Uterus (tissue), 4 donors: ENCODE measurements around the gene KCNQ1. TPM values are rescaled to one million over a fixed set of nuclear protein-coding genes. Genes with fewer than 3 reads are reported as not detected.

Experiments used
- DNase-seq, 2 donors: peaks; one replicate each; pipeline ENCODE4 v3.0.0-alpha.2; 2019 to 2020
- H3K27ac ChIP-seq, 2 donors: fragments of 200-600 bp; sonication (generic); 1 replicate in 1 of 2; 2 replicates in 1 of 2; pipeline ENCODE4 v1.5.1; 2016 to 2018
- H3K27me3 ChIP-seq, 2 donors: fragments of 200-600 bp; sonication (generic); one replicate each; pipeline ENCODE4 v1.5.1; 2018 to 2019; ENCODE audit warnings: control low read depth in 1 of 2
- H3K36me3 ChIP-seq, 2 donors: fragments of 200-600 bp; sonication (generic); one replicate each; pipeline ENCODE4 v1.5.1; 2019; ENCODE audit warnings: control low read depth in 1 of 2
- H3K4me1 ChIP-seq, 2 donors: fragments of 200-600 bp; sonication (generic); one replicate each; pipeline ENCODE4 v1.5.1; 2018 to 2019; ENCODE audit warnings: control low read depth in 1 of 2
- H3K4me3 ChIP-seq, 2 donors: fragments of 200-600 bp; sonication (generic); 1 replicate in 1 of 2; 2 replicates in 1 of 2; pipeline ENCODE4 v1.5.1; 2018 to 2019; ENCODE audit warnings: mild to moderate bottlenecking in 1 of 2
- H3K9me3 ChIP-seq, 2 donors: fragments of 200-600 bp; sonication (generic); one replicate each; pipeline ENCODE4 v1.5.1; 2019; ENCODE audit warnings: control low read depth in 1 of 2
- POLR2A ChIP-seq, 2 donors: fragments of 450-650 bp; IDR thresholded peaks; one replicate each; pipeline ENCODE4 v1.6.1; 2016; ENCODE audit warnings: antibody characterized with exemption in 2 of 2, mild to moderate bottlenecking in 1 of 2, moderate library complexity in 1 of 2
- intact Hi-C: fragments of 100-400 bp; cut with DNase I; formaldehyde crosslinking; loops from one replicate; pipeline ENCODE4 v1.15.1; 2023; ENCODE audit warnings: low total_unique reads
- total RNA-seq, 4 donors: library from RNA; depleted of rRNA in 3 of 4; stranded (reverse); fragments of >200 nt in 3 of 4; gene quantifications; one replicate each; pipeline versions ENCODE4 v1.1.0 to v1.2.4, GENCODE V29; 2014 to 2023
- TF ChIP-seq, protein P1 (sequence below), 4 experiments: fragments of 200-600 bp in 2 of 4; fragments of 450-650 bp in 2 of 4; sonication (generic) in 2 of 4; IDR thresholded peaks; one replicate each; pipeline ENCODE4 v1.5.1; 2016 to 2019; ENCODE audit warnings: antibody characterized with exemption in 4 of 4, mild to moderate bottlenecking in 2 of 4, moderate library complexity in 1 of 4
- donor health status: DM: yes; HTN: yes; CAD: no.

Gene KCNQ1
- total RNA-seq, 4 donors from 2014 or later, result 2.6 to 10.4 (median 5.4) TPM

DNA sequence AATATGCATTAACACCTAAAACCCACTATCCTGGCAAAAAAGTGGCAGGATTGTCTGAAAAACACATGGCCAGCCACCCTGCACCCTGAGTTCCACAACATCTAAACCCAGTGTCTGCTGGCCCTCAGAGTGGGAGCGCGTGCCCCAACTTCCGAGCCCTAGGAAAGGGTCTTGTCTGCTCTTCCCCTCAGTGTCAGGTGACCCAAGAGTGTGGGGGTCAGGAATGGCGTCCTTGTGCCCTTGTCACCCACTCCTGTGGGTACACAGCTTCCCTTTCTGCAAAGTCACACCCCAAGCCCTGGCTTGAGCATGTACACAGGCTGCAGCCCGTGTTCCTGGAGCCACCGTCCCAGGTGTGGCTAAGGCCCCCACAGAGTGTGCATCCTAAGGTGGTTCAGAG lies 373.2 kb downstream of the KCNQ1 start:
- H3K4me1 ChIP-seq, result no peaks in the 10 kb centered on the region
- no peak overlapping the region for H3K27ac ChIP-seq
- no peak overlapping the region for H3K4me3 ChIP-seq
- TF ChIP-seq, protein P1, sequence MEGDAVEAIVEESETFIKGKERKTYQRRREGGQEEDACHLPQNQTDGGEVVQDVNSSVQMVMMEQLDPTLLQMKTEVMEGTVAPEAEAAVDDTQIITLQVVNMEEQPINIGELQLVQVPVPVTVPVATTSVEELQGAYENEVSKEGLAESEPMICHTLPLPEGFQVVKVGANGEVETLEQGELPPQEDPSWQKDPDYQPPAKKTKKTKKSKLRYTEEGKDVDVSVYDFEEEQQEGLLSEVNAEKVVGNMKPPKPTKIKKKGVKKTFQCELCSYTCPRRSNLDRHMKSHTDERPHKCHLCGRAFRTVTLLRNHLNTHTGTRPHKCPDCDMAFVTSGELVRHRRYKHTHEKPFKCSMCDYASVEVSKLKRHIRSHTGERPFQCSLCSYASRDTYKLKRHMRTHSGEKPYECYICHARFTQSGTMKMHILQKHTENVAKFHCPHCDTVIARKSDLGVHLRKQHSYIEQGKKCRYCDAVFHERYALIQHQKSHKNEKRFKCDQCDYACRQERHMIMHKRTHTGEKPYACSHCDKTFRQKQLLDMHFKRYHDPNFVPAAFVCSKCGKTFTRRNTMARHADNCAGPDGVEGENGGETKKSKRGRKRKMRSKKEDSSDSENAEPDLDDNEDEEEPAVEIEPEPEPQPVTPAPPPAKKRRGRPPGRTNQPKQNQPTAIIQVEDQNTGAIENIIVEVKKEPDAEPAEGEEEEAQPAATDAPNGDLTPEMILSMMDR (IDR thresholded peaks at IDR 0.05), result no peak
- no peak for TF ChIP-seq POLR2A (IDR thresholded peaks at IDR 0.05)
- no peak for DNase-seq
- intact Hi-C loops, result no loop called here
- no peaks in the 10 kb centered on the region for H3K36me3 ChIP-seq
- H3K27me3 ChIP-seq, result no peaks in the 10 kb centered on the region
- no peaks in the 10 kb centered on the region for H3K9me3 ChIP-seq

DNA sequence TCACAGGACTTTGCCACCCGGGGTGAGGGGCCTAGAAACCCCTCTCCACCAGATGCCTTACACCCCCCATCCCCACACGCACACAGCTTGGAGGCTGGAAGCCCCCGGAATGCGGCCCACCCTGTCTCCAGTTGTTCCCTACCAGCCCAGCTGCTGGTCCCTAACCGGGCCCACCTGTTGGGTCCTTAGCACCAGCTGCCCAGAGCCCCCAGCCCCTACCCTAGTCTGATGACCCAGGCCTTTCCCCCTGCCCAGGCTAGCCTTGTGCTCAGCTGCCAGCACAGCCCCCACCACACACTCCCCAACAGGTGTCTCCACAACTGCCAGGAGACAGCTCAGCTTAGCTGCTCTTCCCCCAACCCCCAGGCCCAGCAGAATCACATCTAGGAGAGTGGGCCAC lies 373.7 kb downstream of the KCNQ1 start:
- H3K27me3 ChIP-seq, result no peaks in the 10 kb centered on the region
- DNase-seq, result no peak
- H3K36me3 ChIP-seq, result no peaks in the 10 kb centered on the region
- no peaks in the 10 kb centered on the region for H3K9me3 ChIP-seq
- no peak overlapping the region for H3K4me3 ChIP-seq
- TF ChIP-seq POLR2A (IDR thresholded peaks at IDR 0.05), result no peak
- TF ChIP-seq, protein P1 (IDR thresholded peaks at IDR 0.05), result no peak
- no peaks in the 10 kb centered on the region for H3K4me1 ChIP-seq
- intact Hi-C loops, result no loop called here
- no peak overlapping the region for H3K27ac ChIP-seq

DNA sequence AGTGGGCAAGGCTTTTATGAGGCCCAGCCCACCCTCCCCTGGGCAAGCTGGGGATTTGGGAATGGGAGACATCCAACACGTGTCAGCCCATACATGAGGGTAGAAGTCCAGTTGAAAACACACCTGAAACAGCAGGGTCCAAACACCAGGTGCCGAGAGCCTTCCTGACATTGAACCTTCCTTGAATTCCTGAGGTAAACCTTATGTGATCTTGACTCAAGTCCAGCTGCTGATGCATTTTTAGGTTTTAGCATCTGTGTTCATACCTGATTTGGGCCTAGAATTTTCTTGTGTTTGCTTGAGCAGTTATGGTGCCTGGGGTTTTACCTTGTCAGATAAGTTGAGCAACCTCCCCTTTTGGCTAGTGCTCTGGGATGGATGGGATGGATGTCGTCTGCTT lies 374.5 kb downstream of the KCNQ1 start:
- Histone ChIP-seq H3K4me3 (no peak overlapping the region), H3K9me3 (no peaks in the 10 kb centered on the region), H3K36me3 (no peaks in the 10 kb centered on the region), H3K27ac (no peak overlapping the region), H3K27me3 (no peaks in the 10 kb centered on the region), H3K4me1 (no peaks in the 10 kb centered on the region)
- intact Hi-C loops, result no loop called here
- DNase-seq, result no peak
- no peak for TF ChIP-seq POLR2A (IDR thresholded peaks at IDR 0.05)
- TF ChIP-seq, protein P1 (IDR thresholded peaks at IDR 0.05), result no peak

DNA sequence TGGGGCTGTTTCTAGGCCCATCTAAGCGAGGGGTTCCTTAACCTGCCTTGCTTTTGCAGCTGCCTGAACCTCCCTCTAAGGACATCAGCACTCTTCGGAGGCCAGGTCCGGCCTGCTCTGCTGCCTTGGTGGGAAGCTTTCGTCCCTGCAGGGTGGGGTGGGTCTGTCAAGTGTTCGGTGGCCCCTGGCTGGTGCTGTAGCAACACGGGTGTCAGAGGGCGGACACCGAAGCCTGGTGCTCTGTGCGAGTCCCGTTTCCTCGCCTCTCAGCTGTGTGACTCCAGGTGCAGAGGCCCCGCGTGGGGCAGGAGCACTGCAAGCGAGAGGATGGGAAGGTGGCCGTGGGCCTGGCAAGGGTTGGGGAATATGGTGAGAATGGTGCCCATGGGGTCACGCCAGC lies 376.2 kb downstream of the KCNQ1 start:
- no peak for DNase-seq
- H3K36me3 ChIP-seq, result no peaks in the 10 kb centered on the region
- no peaks in the 10 kb centered on the region for H3K27me3 ChIP-seq
- no peak overlapping the region for H3K4me3 ChIP-seq
- H3K27ac ChIP-seq, result no peak overlapping the region
- TF ChIP-seq, protein P1 (IDR thresholded peaks at IDR 0.05), result no peak
- no peak for TF ChIP-seq POLR2A (IDR thresholded peaks at IDR 0.05)
- intact Hi-C loops, result no loop called here
- H3K9me3 ChIP-seq, result no peaks in the 10 kb centered on the region
- H3K4me1 ChIP-seq, result peaks cover 0 to 15% of the 10 kb centered on the region in 2 donors

DNA sequence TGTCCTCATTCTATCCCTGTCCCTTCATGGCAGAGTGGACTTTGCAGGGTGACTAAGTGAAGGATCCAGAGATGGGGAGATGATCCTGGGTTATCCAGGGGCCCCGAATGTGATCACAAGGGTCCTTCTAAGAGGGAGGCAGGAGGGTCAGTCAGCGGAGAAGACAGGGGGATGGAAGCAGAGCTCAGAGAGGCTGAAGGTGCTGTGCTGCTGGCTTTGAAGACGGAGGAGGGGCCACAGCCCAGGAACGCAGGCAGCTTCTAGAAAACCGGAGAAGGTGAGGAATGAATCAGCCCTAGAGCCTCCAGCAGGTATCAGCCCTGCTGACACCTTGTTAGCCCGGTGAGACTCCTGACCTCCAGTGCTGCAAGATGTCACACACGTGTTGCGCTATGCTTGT lies 377.1 kb downstream of the KCNQ1 start:
- TF ChIP-seq, protein P1 (IDR thresholded peaks at IDR 0.05), result no peak
- TF ChIP-seq POLR2A (IDR thresholded peaks at IDR 0.05), result no peak
- H3K27me3 ChIP-seq, result no peaks in the 10 kb centered on the region

More for the DNA sequence above, 377.1 kb downstream of the KCNQ1 start:
- H3K9me3 ChIP-seq, result no peaks in the 10 kb centered on the region
- no peak for DNase-seq
- H3K4me1 ChIP-seq, result peaks cover 0 to 22% of the 10 kb centered on the region in 2 donors
- H3K27ac ChIP-seq, result no peak overlapping the region
- intact Hi-C loops, result no loop called here
- no peak overlapping the region for H3K4me3 ChIP-seq
- no peaks in the 10 kb centered on the region for H3K36me3 ChIP-seq
